ENCODE results near the gene LLPH. TPM values are rescaled to one million over a fixed set of nuclear protein-coding genes. Genes with fewer than 3 reads are reported as not detected.

Gene LLPH
- total and polyA plus RNA-seq, 2 of the 13 experiments (the other 11 are each of a cell fraction or from before 2014, with no cell fraction given): 4.2 to 25.6 TPM

DNA sequence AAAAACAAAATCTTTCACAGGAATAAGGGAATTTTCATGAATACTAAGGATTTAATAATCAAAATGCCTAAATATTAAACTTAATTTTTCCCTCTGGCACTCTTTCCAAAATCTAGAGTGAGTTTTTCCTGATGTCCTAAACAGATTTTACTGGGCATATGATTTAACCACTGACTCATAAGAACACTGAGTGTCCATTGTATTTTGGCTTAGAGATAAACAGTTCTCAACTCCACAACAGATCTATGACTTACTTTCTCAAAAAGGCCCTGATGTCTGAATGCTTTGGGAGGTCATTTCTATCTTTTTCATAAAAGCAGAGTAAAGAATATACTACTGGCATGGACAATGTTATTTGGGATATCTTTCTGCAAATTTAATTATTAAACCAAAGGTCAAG, 24.2 kb upstream of the LLPH start:
- POLR2A ChIA-PET: no interaction called here
- Histone ChIP-seq H3K36me3 (replicated peaks in 1 of 2; ENCODE audit: control insufficient read depth in 1 of 2, insufficient read depth in 2 of 2, low read length in 2 of 2) (peaks cover 0 to 4% of the 10 kb centered on the region in 2 experiments; a peak in 1 of 5 replicates), H3K4me2 (ENCODE audit: low read depth, low read length) (no peak overlapping the region), H3K27ac (ENCODE audit: extremely low read length, insufficient read depth, low read length) (no peak overlapping the region), H4K20me1 (ENCODE audit: insufficient read depth, low read length) (no peaks in the 10 kb centered on the region), H3K27me3 (ENCODE audit: control insufficient read depth in 1 of 2, insufficient read depth in 2 of 2, low read length in 2 of 2) (no peaks in the 10 kb centered on the region), H3K4me1 (ENCODE audit: insufficient read depth, low read length) (no peaks in the 10 kb centered on the region), H3K9me3 (ENCODE audit: low read length) (no peaks in the 10 kb centered on the region), H3K79me2 (ENCODE audit: insufficient read depth, low read length) (no peaks in the 10 kb centered on the region), H3K4me3 (replicated peaks in 1 of 3; ENCODE audit: insufficient read depth in 1 of 3, low read depth in 2 of 3, low read length in 3 of 3) (no peak overlapping the region), H2AFZ (ENCODE audit: low read length) (no peak overlapping the region), H3K9ac (ENCODE audit: insufficient read depth, low read depth, low read length) (no peak overlapping the region)
- intact Hi-C loops (cut with micrococcal nuclease; ENCODE audit: unreplicated experiment) (no loop called here), in situ Hi-C loops (cut with HindIII; ENCODE audit: extremely low pct_ligation_motif_present, low pct_unique_long_range_greater_than_20kb) (no loop called here)
- TF ChIP-seq RCOR2 (CRISPR knock-in tag; IDR thresholded peaks at IDR 0.05) (no peak), ZNF432 (CRISPR knock-in tag; IDR thresholded peaks at IDR 0.05; ENCODE audit: borderline replicate concordance) (no peak), TCF7L2 (IDR thresholded peaks at IDR 0.05; ENCODE audit: low read depth, low read length) (no peak), FOXA3 (CRISPR knock-in tag; IDR thresholded peaks at IDR 0.05) (no peak), CHD2 (IDR thresholded peaks at IDR 0.05; ENCODE audit: low read depth, low read length) (no peak), ZNF224 (CRISPR knock-in tag; IDR thresholded peaks at IDR 0.05) (no peak), EED (CRISPR knock-in tag; IDR thresholded peaks at IDR 0.05) (no peak), SOX5 (CRISPR knock-in tag; IDR thresholded peaks at IDR 0.05; ENCODE audit: borderline replicate concordance) (no peak), TGIF2 (CRISPR knock-in tag; IDR thresholded peaks at IDR 0.05) (no peak), RFX1 (IDR thresholded peaks at IDR 0.05) (no peak), SCMH1 (CRISPR knock-in tag; IDR thresholded peaks at IDR 0.05; ENCODE audit: borderline replicate concordance) (no peak), ATF1 (CRISPR knock-in tag; IDR thresholded peaks at IDR 0.05) (no peak), KLF6 (CRISPR knock-in tag; IDR thresholded peaks at IDR 0.05) (no peak), JUNB (CRISPR knock-in tag; IDR thresholded peaks at IDR 0.05; ENCODE audit: borderline replicate concordance) (no peak), RBM39 (IDR thresholded peaks at IDR 0.05; ENCODE audit: low read depth, low read length, poor library complexity, severe bottlenecking) (no peak)
- TF ChIP-seq, protein P1, sequence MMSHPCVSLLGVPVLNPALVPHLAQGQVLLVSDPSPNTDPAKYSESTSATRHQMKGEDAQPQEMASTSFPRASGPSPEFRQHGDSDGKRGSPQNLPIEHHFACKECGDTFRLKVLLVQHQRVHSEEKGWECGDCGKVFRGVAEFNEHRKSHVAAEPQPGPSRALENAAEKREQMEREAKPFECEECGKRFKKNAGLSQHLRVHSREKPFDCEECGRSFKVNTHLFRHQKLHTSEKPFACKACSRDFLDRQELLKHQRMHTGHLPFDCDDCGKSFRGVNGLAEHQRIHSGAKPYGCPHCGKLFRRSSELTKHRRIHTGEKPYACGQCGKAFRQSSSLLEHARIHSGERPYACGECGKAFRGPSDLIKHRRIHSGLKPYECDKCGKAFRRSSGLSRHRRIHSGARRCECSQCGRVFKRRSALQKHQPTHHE (CRISPR knock-in tag; IDR thresholded peaks at IDR 0.05; ENCODE audit: borderline replicate concordance): no peak
- TF ChIP-seq, protein P2, sequence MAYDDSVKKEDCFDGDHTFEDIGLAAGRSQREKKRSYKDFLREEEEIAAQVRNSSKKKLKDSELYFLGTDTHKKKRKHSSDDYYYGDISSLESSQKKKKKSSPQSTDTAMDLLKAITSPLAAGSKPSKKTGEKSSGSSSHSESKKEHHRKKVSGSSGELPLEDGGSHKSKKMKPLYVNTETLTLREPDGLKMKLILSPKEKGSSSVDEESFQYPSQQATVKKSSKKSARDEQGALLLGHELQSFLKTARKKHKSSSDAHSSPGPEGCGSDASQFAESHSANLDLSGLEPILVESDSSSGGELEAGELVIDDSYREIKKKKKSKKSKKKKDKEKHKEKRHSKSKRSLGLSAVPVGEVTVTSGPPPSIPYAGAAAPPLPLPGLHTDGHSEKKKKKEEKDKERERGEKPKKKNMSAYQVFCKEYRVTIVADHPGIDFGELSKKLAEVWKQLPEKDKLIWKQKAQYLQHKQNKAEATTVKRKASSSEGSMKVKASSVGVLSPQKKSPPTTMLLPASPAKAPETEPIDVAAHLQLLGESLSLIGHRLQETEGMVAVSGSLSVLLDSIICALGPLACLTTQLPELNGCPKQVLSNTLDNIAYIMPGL (CRISPR knock-in tag; IDR thresholded peaks at IDR 0.05; ENCODE audit: borderline replicate concordance in 1 of 2, low read depth in 1 of 2): no peak
- no TSS peak for BruUV-seq (replicated peaks)
- FAIRE-seq (no peak), DNase-seq (ENCODE audit: low spot score) (no peak), ATAC-seq (no peak)
- CTCF ChIA-PET (ENCODE audit: low intra/inter-chr PET ratio, low total read pairs): no interaction called here
